H9 (cell line): Measurements from ENCODE around the gene KMT2C. TPM values are rescaled to one million over a fixed set of nuclear protein-coding genes. Genes with fewer than 3 reads are reported as not detected.
"Not testable (repeated sequence)": the region's sequence is repeated elsewhere in the genome, so short reads cannot be mapped to it uniquely, and the experiment has no call there.

Source experiments
- DNase-seq: peaks from one replicate; pipeline ENCODE4 v3.0.0-alpha.2; 2017
- H2AFZ ChIP-seq: one replicate; pipeline ENCODE4 v1.6.1; 2013; ENCODE audit warnings: mild to moderate bottlenecking, low read length, control low read depth, moderate library complexity
- H2AK5ac ChIP-seq: 2 replicates; pipeline ENCODE4 v1.6.1; 2013; ENCODE audit warnings: low read length, control low read depth, mixed read lengths; ENCODE audit not compliant: insufficient read length
- H2BK120ac ChIP-seq: one replicate; pipeline ENCODE4 v1.6.1; 2013; ENCODE audit warnings: low read depth, mild to moderate bottlenecking, low read length, control low read depth, inconsistent platforms; ENCODE audit not compliant: poor library complexity, severe bottlenecking
- H2BK12ac ChIP-seq: 2 replicates; pipeline ENCODE4 v1.6.1; 2013; ENCODE audit warnings: low read length, control low read depth, mixed read lengths, low read depth; ENCODE audit not compliant: insufficient read length
- H2BK15ac ChIP-seq: 2 replicates; pipeline ENCODE4 v1.6.1; 2013; ENCODE audit warnings: low read depth, low read length, control low read depth
- H2BK20ac ChIP-seq: one replicate; pipeline ENCODE4 v1.6.1; 2013; ENCODE audit warnings: low read depth, mild to moderate bottlenecking, low read length, control low read depth, inconsistent platforms; ENCODE audit not compliant: poor library complexity, severe bottlenecking
- H2BK5ac ChIP-seq: 2 replicates; pipeline ENCODE4 v1.6.1; 2013; ENCODE audit warnings: low read length, control low read depth, mixed read lengths; ENCODE audit not compliant: insufficient read length
- H3K14ac ChIP-seq: 2 replicates; pipeline ENCODE4 v1.6.1; 2013; ENCODE audit warnings: low read length, control low read depth; ENCODE audit not compliant: insufficient read depth
- H3K18ac ChIP-seq: 2 replicates; pipeline ENCODE4 v1.6.1; 2013; ENCODE audit warnings: low read depth, mild to moderate bottlenecking, mixed read lengths, low read length, control low read depth; ENCODE audit not compliant: insufficient read length
- H3K23ac ChIP-seq: 2 replicates; pipeline ENCODE4 v1.6.1; 2013; ENCODE audit warnings: low read length, control low read depth, mixed read lengths, low read depth; ENCODE audit not compliant: insufficient read length
- H3K23me2 ChIP-seq: 2 replicates; pipeline ENCODE4 v1.6.1; 2013; ENCODE audit warnings: low read depth, mild to moderate bottlenecking, mixed read lengths, low read length, control low read depth; ENCODE audit not compliant: insufficient read length, poor library complexity, severe bottlenecking
- H3K27ac ChIP-seq: 2 replicates; pipeline ENCODE4 v1.5.1; 2013; ENCODE audit warnings: low read length, control low read depth, mixed read lengths, low read depth; ENCODE audit not compliant: insufficient read length
- H3K27me3 ChIP-seq: 2 replicates; pipeline ENCODE4 v1.6.1; 2013; ENCODE audit warnings: low read length, control low read depth, inconsistent platforms; ENCODE audit not compliant: insufficient read depth
- H3K4ac ChIP-seq: 2 replicates; pipeline ENCODE4 v1.6.1; 2013; ENCODE audit warnings: low read depth, mild to moderate bottlenecking, control low read depth, inconsistent platforms, low read length, moderate library complexity
- H3K4me1 ChIP-seq: 2 replicates; pipeline ENCODE4 v1.6.1; 2013; ENCODE audit warnings: low read length, control low read depth, inconsistent platforms; ENCODE audit not compliant: insufficient read depth
- H3K4me2 ChIP-seq: 2 replicates; pipeline ENCODE4 v1.6.1; 2013; ENCODE audit warnings: low read length, control low read depth, mixed read lengths; ENCODE audit not compliant: insufficient read length, insufficient read depth
- H3K56ac ChIP-seq: 2 replicates; pipeline ENCODE4 v1.6.1; 2013; ENCODE audit warnings: low read depth, mild to moderate bottlenecking, mixed read lengths, low read length, control low read depth; ENCODE audit not compliant: insufficient read length
- H3K79me1 ChIP-seq: 2 replicates; pipeline ENCODE4 v1.6.1; 2013; ENCODE audit warnings: low read depth, mild to moderate bottlenecking, moderate library complexity, low read length, control low read depth, inconsistent platforms; ENCODE audit not compliant: insufficient read depth, poor library complexity, severe bottlenecking
- H3K79me2 ChIP-seq: 2 replicates; pipeline ENCODE4 v1.6.1; 2013; ENCODE audit warnings: low read length, control low read depth, inconsistent platforms; ENCODE audit not compliant: insufficient read depth
- H3K9ac ChIP-seq: 2 replicates; pipeline ENCODE4 v1.6.1; 2013; ENCODE audit warnings: low read length, control low read depth, mixed read lengths; ENCODE audit not compliant: insufficient read length; ENCODE audit errors: extremely low read depth
- H3K9me3 ChIP-seq: one replicate; pipeline ENCODE4 v1.6.1; 2013; ENCODE audit warnings: low read depth, low read length, inconsistent platforms; ENCODE audit not compliant: control insufficient read depth
- H3T11ph ChIP-seq: one replicate; pipeline ENCODE4 v1.6.1; 2013; ENCODE audit warnings: mild to moderate bottlenecking, low read length, control low read depth, inconsistent platforms
- H4K20me1 ChIP-seq: one replicate; pipeline ENCODE4 v1.6.1; 2013; ENCODE audit not compliant: control insufficient read depth, insufficient read length, insufficient read depth
- H4K5ac ChIP-seq: 2 replicates; pipeline ENCODE4 v1.6.1; 2013; ENCODE audit warnings: low read depth, mild to moderate bottlenecking, mixed read lengths, low read length, control low read depth; ENCODE audit not compliant: insufficient read length
- H4K8ac ChIP-seq: replicated peaks from 2 replicates; pipeline ENCODE4 v1.6.1; 2013; ENCODE audit warnings: low read length, control low read depth, mixed read lengths, low read depth; ENCODE audit not compliant: insufficient read length
- H4K91ac ChIP-seq: 2 replicates; pipeline ENCODE4 v1.6.1; 2013; ENCODE audit warnings: low read depth, mild to moderate bottlenecking, moderate library complexity, mixed read lengths, low read length, control low read depth; ENCODE audit not compliant: insufficient read length
- H3K27ac Mint-ChIP-seq, 3 experiments: 2 replicates in 2 of 3; 3 replicates in 1 of 3; pipeline ENCODE4 v1.8.0; 2020 to 2021; ENCODE audit warnings: mixed read lengths in 3 of 3, mild to moderate bottlenecking in 1 of 3, moderate library complexity in 1 of 3
- H3K27me3 Mint-ChIP-seq: 2 replicates; pipeline ENCODE4 v1.8.0; 2021; ENCODE audit warnings: low read depth, mild to moderate bottlenecking, moderate library complexity, mixed read lengths
- H3K36me3 Mint-ChIP-seq, 3 experiments: 2 replicates in 2 of 3; 3 replicates in 1 of 3; pipeline ENCODE4 v1.8.0; 2020 to 2021; ENCODE audit warnings: low read depth in 3 of 3, mixed read lengths in 3 of 3; ENCODE audit not compliant: insufficient read depth in 1 of 3
- H3K4me1 Mint-ChIP-seq, 2 experiments: 2 replicates each; pipeline ENCODE4 v1.8.0; 2020; ENCODE audit warnings: mixed read lengths in 2 of 2
- H3K4me3 Mint-ChIP-seq, 2 experiments: 2 replicates in 1 of 2; 3 replicates in 1 of 2; pipeline ENCODE4 v1.8.0; 2020 to 2021; ENCODE audit warnings: mild to moderate bottlenecking in 2 of 2, mixed read lengths in 2 of 2, moderate library complexity in 1 of 2
- H3K9me3 Mint-ChIP-seq, 2 experiments: 2 replicates in 1 of 2; 3 replicates in 1 of 2; pipeline ENCODE4 v1.8.0; 2020; ENCODE audit warnings: mild to moderate bottlenecking in 2 of 2, mixed read lengths in 2 of 2, moderate library complexity in 1 of 2
- CTCF ChIP-seq: fragments of 200-600 bp; sonication (generic); conservative IDR thresholded peaks from 3 replicates; pipeline ENCODE4 v1.8.0; 2021; ENCODE audit warnings: antibody characterized with exemption, mild to moderate bottlenecking
- WGBS: extraction: QIAGEN DNeasy Blood & Tissue Kit; methylation state at CpG from one replicate; pipeline ENCODE4 v1.1.7; 2013; ENCODE audit warnings: missing lambda C conversion rate, low lambda C conversion rate, mixed read lengths; ENCODE audit not compliant: insufficient read length; ENCODE audit errors: extremely low coverage; 5-methylcytosine and 5-hydroxymethylcytosine counted together
- total RNA-seq: library from RNA; stranded (reverse); gene quantifications from 2 replicates; pipeline ENCODE4 v1.2.1, GENCODE V29; 2021

Gene KMT2C
- total RNA-seq, 1 experiment from 2014 or later = 32.2 TPM

DNA sequence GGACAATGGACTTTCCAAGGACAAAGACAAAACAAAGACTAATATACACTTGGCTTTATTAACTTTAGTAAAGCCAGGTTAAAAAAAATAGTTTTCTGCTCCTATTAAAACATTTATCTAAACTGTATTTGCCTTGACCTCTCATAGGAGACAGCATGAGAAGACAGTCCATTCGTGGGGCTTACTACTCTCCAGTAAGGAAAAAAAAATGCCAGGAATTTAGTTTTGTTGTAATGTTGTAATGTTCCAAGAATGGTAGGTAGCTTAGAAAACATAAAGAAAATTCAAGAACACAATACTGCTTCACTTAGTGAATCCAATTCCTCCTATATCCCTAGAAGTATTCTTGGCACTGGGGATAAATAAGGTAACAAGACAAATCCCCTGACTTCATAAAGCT lies 81.7 kb downstream of the KMT2C start:
- peaks cover under 1 to 5% of the 10 kb centered on the region in 2 experiments; a peak in 3 of 5 replicates for H3K9me3 Mint-ChIP-seq
- Histone ChIP-seq H3K14ac (no peak overlapping the region), H2BK120ac (no peak overlapping the region), H3K4me1 (no peaks in the 10 kb centered on the region), H2BK15ac (no peak overlapping the region), H4K5ac (no peak overlapping the region), H3K9me3 (no peaks in the 10 kb centered on the region), H4K91ac (no peak overlapping the region), H2AFZ (no peak overlapping the region), H3K23me2 (no peaks in the 10 kb centered on the region), H2BK20ac (no peak overlapping the region), H3K79me2 (no peaks in the 10 kb centered on the region), H3K56ac (no peak overlapping the region), H3K4ac (no peak overlapping the region), H3K27ac (no peak overlapping the region), H3K79me1 (no peaks in the 10 kb centered on the region), H4K20me1 (no peaks in the 10 kb centered on the region), H3K27me3 (no peaks in the 10 kb centered on the region), H3T11ph (no peak overlapping the region), H3K9ac (no peak overlapping the region), H4K8ac (no peak overlapping the region), H3K4me2 (no peak overlapping the region), H2AK5ac (no peak overlapping the region), H2BK5ac (no peak overlapping the region), H3K23ac (no peak overlapping the region), H3K18ac (no peak overlapping the region), H2BK12ac (no peak overlapping the region)
- H3K4me3 Mint-ChIP-seq = no peak overlapping the region
- no CpG with 5 or more reads among the region's 1 CpG for WGBS
- peaks cover 24 to 30% (median 29%) of the 10 kb centered on the region in 3 experiments for H3K36me3 Mint-ChIP-seq
- no peak for TF ChIP-seq CTCF
- no peaks in the 10 kb centered on the region for H3K27me3 Mint-ChIP-seq
- no peak overlapping the region for H3K27ac Mint-ChIP-seq
- no peak for DNase-seq
- peaks cover 12 to 15% of the 10 kb centered on the region in 2 experiments for H3K4me1 Mint-ChIP-seq

- H3K4me1 ChIP-seq, H2BK120ac ChIP-seq, H4K8ac ChIP-seq, H3K27ac Mint-ChIP-seq, H3T11ph ChIP-seq, H3K56ac ChIP-seq, H2BK12ac ChIP-seq, H3K9me3 ChIP-seq, H3K79me2 ChIP-seq, H2AFZ ChIP-seq, DNase-seq, H3K27me3 Mint-ChIP-seq, H4K20me1 ChIP-seq, H3K4me3 Mint-ChIP-seq, H3K27me3 ChIP-seq, H2BK15ac ChIP-seq, H4K91ac ChIP-seq, H3K14ac ChIP-seq, H3K23me2 ChIP-seq, H2AK5ac ChIP-seq, H3K4ac ChIP-seq, H3K18ac ChIP-seq, H3K23ac ChIP-seq, H3K9ac ChIP-seq, H2BK5ac ChIP-seq, H3K79me1 ChIP-seq, H4K5ac ChIP-seq, H3K27ac ChIP-seq, H3K4me2 ChIP-seq, H2BK20ac ChIP-seq: not testable (repeated sequence)
- peaks cover 30 to 36% (median 36%) of the 10 kb centered on the region in 3 experiments for H3K36me3 Mint-ChIP-seq
- no CpG with 5 or more reads among the region's 5 CpGs for WGBS
- H3K4me1 Mint-ChIP-seq = peaks cover 10 to 15% of the 10 kb centered on the region in 2 experiments
- peaks cover 7 to 11% of the 10 kb centered on the region in 2 experiments; a peak in 3 of 5 replicates for H3K9me3 Mint-ChIP-seq
These were observed 82.5 kb downstream of the KMT2C start for GRCh38 chr7:152353281-152353680.
